Heart left ventricle (tissue), 16 donors: ENCODE measurements around the gene ARF3. TPM values are rescaled to one million over a fixed set of nuclear protein-coding genes. Genes with fewer than 3 reads are reported as not detected.

Source experiments
- ATAC-seq, 4 donors: fragments of 200-7000 bp; cut with Tn5 transposase; one replicate each; pipeline ENCODE4 v1.9.1; 2020 to 2022; ENCODE audit warnings: moderate library complexity in 4 of 4, mild to moderate bottlenecking in 3 of 4, moderate number of reproducible peaks in 1 of 4
- DNase-seq, 5 donors: peaks; one replicate each; pipeline ENCODE4 v3.0.0-alpha.2; 2020
- H3K27ac ChIP-seq, 12 donors: fragments of 200-600 bp; sonication (generic) in 4 of 12; one replicate each; pipeline versions ENCODE4 v1.5.0 to v1.8.0; 2016 to 2022; ENCODE audit warnings: mild to moderate bottlenecking in 2 of 12
- H3K27me3 ChIP-seq, 9 donors: fragments of 200-600 bp; sonication (generic) in 2 of 9; one replicate each; pipeline versions ENCODE4 v1.5.1 to v1.8.0; 2016 to 2022; ENCODE audit warnings: mild to moderate bottlenecking in 3 of 9
- H3K36me3 ChIP-seq, 9 donors: fragments of 200-600 bp; sonication (generic) in 2 of 9; one replicate each; pipeline versions ENCODE4 v1.5.0 to v1.8.0; 2018 to 2022; ENCODE audit warnings: mild to moderate bottlenecking in 2 of 9
- H3K4me1 ChIP-seq, 12 donors: fragments of 200-600 bp; sonication (generic) in 4 of 12; one replicate each; pipeline versions ENCODE4 v1.5.0 to v1.8.0; 2016 to 2022; ENCODE audit warnings: mild to moderate bottlenecking in 3 of 12
- H3K4me3 ChIP-seq, 12 donors: fragments of 200-600 bp; sonication (generic) in 4 of 12; one replicate each; pipeline versions ENCODE4 v1.5.0 to v1.8.0; 2017 to 2022; ENCODE audit warnings: mild to moderate bottlenecking in 9 of 12, moderate library complexity in 4 of 12
- H3K9me3 ChIP-seq, 12 donors: fragments of 200-600 bp; sonication (generic) in 4 of 12; one replicate each; pipeline versions ENCODE4 v1.5.0 to v1.8.0; 2016 to 2022; ENCODE audit warnings: mild to moderate bottlenecking in 1 of 12
- POLR2A ChIP-seq, 2 donors: fragments of 450-650 bp; IDR thresholded peaks; one replicate each; pipeline ENCODE4 v1.6.1; 2017; ENCODE audit warnings: antibody characterized with exemption in 2 of 2, mild to moderate bottlenecking in 2 of 2, moderate library complexity in 2 of 2
- WGBS, 4 donors: extraction: QIAGEN DNeasy Blood & Tissue Kit in 2 of 4; methylation state at CpG; one replicate each; pipeline versions ENCODE4 v1.1.5 to v1.1.7; 2013 to 2018; 5-methylcytosine and 5-hydroxymethylcytosine counted together
- intact Hi-C, 10 donors: fragments of 100-400 bp; cut with DNase I; formaldehyde crosslinking; loops; one replicate each; pipeline versions ENCODE4 v1.11.1 to v1.14.2; 2022
- polyA plus RNA-seq, 2 donors: library from polyadenylated mRNA; stranded (reverse); fragments of 200-250 nt; gene quantifications; one replicate each; pipeline ENCODE4 v1.2.3, GENCODE V29; 2013
- total RNA-seq, 9 donors: library from RNA; depleted of rRNA in 2 of 9; stranded (reverse); fragments of >200 nt in 2 of 9; fragmentation: NEBNext Ultra II Directional in 3 of 9; extraction: Animal tissue kit (Norgen Biotek cat#: 25700) in 3 of 9; gene quantifications; one replicate each; pipeline versions ENCODE4 v1.1.0 to v1.2.4, GENCODE V29; 2016 to 2023
- TF ChIP-seq, protein P1 (sequence below), 12 donors: fragments of 200-600 bp; sonication (generic) in 4 of 12; IDR thresholded peaks; one replicate each; pipeline versions ENCODE4 v1.5.0 to v1.8.0; 2018 to 2022; ENCODE audit warnings: antibody characterized with exemption in 12 of 12, mild to moderate bottlenecking in 5 of 12
- donor health status: ischemic (EF 13 %, LVEDD 7.1; RV severe dilation, severe dysfunction).
- donor health status: healthy with polysubstance abuse.
- donor health status: DM: no; HTN: yes; CAD: no.
- donor health status: DM: no; HTN: no; CAD: no.
- donor health status: ischemic (EF 25% LVEDD 6.9; RV normal size, moderate dysfunction).
- donor health status: ischemic (EF 25% LVEDD 5.7; RV mildly dilated, moderate dysfunction).
- donor health status: healthy.
- donor health status: DM: yes; HTN: yes; CAD: no.
- donor health status: ischemic (EF 35%, LVEDD 5.7; RV mildly dilated, moderate dysfunction).
- donor health status: nonischemic (EF 11% LVEDD 7.7; RV severe dilation, severe dysfunction).
- donor health status: DM: yes; HTN: yes; CAD: no.
- donor health status: PGD.
- donor health status: ischemic (EF 29% LVEDD 5.4; RV normal size, mild dysfunction).
- donor health status: nonischemic (EF 23%, LVEDD 6.1; RV moderate dilation, normal function).

The ARF3 gene
- total and polyA plus RNA-seq, 11 donors, result 35.8 to 130 (median 54.0) TPM

DNA sequence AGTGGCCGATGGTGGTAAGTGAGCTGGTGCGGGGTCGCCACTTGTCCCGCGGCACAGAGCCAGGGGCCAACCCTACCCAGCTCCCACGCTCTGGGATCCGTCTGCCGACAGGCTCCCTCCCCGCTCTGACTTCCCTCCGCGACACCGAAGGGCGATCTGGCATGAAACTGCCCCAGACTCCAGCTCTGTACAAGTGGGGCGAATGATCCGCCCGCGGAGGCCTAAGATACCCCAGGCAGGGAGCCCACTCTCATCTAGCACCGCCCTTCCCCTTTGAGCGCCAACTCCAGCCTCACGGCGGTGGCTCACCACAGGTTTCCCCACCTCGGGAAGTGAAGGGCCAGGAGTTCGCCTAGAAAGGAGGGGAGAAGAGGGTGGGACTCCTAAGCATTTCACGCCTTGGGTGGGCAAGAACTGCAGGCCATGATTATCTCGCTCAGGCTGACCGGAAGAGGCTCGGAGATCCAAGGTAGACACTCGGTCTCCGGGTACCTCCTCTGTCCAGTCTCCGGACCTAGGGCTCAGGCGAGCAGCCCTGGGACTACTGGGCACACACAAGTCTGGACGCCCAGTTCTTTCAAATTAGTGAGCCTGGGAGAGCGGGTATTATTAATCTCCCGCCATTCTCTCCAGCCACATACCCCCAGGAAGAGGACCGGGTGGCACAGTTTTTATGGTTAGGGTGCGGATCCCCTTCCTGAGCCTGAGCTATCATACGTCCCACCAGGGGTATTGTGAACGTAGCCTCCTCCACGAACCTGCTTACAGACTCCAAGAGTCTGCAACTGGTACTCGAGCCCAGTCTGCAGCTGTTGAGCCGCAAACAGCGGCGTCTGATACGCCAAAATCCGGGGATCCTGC, 21.7 kb upstream of the ARF3 start:
- ATAC-seq (no peak), DNase-seq (no peak)
- Histone ChIP-seq H3K9me3 (no peaks in the 10 kb centered on the region), H3K4me3 (peak overlapping the region; percentile 22 to 54 (median 39)), H3K36me3 (no peaks in the 10 kb centered on the region), H3K27ac (no peak overlapping the region), H3K27me3 (peaks cover 42 to 96% (median 82%) of the 10 kb centered on the region in 9 donors), H3K4me1 (peaks cover 7 to 50% (median 39%) of the 10 kb centered on the region in 12 donors)
- WGBS, 4 donors, result 3 to 8% (median 3%) methylated on average over 17 to 45 of the region's 45 CpGs
- intact Hi-C loops, result no loop called here
- no peak for TF ChIP-seq POLR2A (IDR thresholded peaks at IDR 0.05)
- TF ChIP-seq, protein P1, sequence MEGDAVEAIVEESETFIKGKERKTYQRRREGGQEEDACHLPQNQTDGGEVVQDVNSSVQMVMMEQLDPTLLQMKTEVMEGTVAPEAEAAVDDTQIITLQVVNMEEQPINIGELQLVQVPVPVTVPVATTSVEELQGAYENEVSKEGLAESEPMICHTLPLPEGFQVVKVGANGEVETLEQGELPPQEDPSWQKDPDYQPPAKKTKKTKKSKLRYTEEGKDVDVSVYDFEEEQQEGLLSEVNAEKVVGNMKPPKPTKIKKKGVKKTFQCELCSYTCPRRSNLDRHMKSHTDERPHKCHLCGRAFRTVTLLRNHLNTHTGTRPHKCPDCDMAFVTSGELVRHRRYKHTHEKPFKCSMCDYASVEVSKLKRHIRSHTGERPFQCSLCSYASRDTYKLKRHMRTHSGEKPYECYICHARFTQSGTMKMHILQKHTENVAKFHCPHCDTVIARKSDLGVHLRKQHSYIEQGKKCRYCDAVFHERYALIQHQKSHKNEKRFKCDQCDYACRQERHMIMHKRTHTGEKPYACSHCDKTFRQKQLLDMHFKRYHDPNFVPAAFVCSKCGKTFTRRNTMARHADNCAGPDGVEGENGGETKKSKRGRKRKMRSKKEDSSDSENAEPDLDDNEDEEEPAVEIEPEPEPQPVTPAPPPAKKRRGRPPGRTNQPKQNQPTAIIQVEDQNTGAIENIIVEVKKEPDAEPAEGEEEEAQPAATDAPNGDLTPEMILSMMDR (IDR thresholded peaks at IDR 0.05), result no peak

DNA sequence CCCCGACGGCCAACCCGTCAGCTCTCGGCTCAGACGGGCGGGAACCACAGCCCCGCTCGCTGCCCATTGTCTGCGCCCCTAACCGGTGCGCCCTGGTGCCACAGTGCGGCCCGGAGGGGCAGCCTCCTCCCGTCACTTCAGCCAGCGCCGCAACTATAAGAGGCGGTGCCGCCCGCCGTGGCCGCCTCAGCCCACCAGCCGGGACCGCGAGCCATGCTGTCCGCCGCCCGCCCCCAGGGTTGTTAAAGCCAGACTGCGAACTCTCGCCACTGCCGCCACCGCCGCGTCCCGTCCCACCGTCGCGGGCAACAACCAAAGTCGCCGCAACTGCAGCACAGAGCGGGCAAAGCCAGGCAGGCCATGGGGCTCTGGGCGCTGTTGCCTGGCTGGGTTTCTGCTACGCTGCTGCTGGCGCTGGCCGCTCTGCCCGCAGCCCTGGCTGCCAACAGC, 21.0 kb upstream of the ARF3 start, which contains the start of gene WNT1:
WNT1 (plus strand) TSS at position 32 of the 450 bp plus-strand sequence; CDS start at position 361, 329 bp downstream.
- DNase-seq, result peak in 1 of 5 donors; percentile 61
- peak within 1 kb of the TSS; percentile 7 to 54 (median 39) for H3K4me3 ChIP-seq
- WGBS, 4 donors, result 1 to 2% (median 1%) methylated on average over 33 to 45 of the region's 45 CpGs; no CpG with 5 or more reads in 1 of the 4 donors
- TF ChIP-seq POLR2A (IDR thresholded peaks at IDR 0.05), result no peak
- TF ChIP-seq, protein P1 (IDR thresholded peaks at IDR 0.05), result peak in 9 of 12 donors; percentile 2 to 41 (median 6)
- ATAC-seq, result peak in 2 of 4 donors; percentile 10 to 18
- H3K27ac ChIP-seq, result no peak within 1 kb of the TSS
- H3K9me3 ChIP-seq, result no peaks in the 10 kb centered on the region
- intact Hi-C loops, result no loop called here
- peaks cover 7 to 56% (median 39%) of the 10 kb centered on the region in 12 donors for H3K4me1 ChIP-seq
- H3K36me3 ChIP-seq, result no peaks in the 10 kb centered on the region
- peaks cover 48 to 96% (median 89%) of the 10 kb centered on the region in 9 donors for H3K27me3 ChIP-seq

DNA sequence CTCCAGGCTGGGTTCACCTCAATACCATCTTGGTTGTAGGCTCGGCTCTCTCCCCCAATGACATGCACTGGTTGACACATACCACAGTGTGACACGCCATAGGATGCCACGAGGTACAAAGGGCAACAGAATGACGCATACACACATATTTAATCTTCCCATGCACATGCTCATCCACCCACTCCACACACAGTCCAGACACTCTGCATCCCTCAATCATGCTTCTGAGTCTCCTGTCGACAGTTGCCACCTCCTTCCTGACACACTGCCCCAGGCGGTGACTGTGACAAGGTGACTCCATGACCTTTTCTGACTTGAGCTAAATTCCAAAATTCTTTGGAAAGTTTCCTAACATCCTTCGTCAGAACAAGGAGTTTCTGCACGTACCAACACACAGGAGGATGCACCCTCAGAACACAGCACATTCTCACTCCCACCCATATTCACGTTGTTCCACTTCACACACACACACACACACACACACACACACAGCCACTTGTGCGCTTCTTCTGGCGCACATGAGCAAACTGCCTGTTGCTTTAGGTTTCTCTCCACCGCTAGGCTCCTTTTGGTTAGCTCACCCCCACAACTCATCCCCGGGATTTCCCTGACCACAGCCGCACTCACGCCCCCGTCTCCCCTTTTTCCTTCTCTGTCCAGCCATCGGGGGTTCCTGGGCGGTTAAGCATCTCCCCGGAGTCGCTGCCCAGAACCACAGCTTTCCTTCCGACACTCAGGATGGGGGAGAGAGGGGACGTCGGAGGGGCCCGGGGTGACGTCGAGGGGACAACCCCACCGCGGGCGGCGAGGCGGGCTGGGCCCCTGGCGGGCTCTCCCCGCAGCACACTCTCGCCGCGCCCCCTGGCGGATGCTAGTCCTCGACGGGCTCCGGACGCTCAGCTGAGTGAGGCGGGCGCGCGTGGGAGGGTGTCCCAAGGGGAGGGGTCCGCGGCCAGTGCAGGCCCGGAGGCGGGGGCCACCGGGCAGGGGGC, 20.3 kb upstream of the ARF3 start:
- WGBS, 4 donors, result 10 to 28% (median 18%) methylated on average over 25 to 50 of the region's 50 CpGs
- intact Hi-C loops, result no loop called here
- Histone ChIP-seq H3K27me3 (peaks cover 48 to 99% (median 95%) of the 10 kb centered on the region in 9 donors), H3K27ac (no peak overlapping the region), H3K4me3 (peak overlapping the region in 11 of 12 donors; percentile 7 to 54 (median 40)), H3K9me3 (no peaks in the 10 kb centered on the region), H3K36me3 (no peaks in the 10 kb centered on the region), H3K4me1 (peaks cover 7 to 58% (median 39%) of the 10 kb centered on the region in 12 donors)
- peak in 4 of 5 donors; percentile 64 to 85 (median 66) for DNase-seq
- peak in 2 of 4 donors; percentile 40 to 44 for ATAC-seq
- no peak for TF ChIP-seq POLR2A (IDR thresholded peaks at IDR 0.05)
- TF ChIP-seq, protein P1 (IDR thresholded peaks at IDR 0.05), result peak; percentile 52 to 77 (median 62)
